ENCODE measurements around the gene TSHZ2.

Gene TSHZ2

DNA sequence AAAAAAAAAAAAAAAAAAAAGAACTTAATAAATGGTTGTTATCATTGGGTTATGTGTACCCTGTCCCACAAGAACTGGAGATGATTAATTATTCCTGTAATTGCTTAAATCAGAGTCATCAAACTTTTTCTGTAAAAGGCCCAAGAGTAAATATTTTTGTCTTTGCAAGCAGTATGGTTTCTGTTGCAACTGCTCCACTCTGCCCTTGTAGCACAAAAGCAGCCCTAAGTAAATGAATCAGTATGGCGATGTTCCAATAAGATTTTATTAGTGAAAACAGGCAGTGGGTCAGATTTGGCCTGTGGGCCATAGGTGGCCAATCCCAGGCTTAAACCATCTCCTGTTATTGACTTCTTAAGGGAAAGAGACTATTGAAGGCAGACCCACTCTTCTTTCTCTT, 252.7 kb downstream of the TSHZ2 start:
- in situ Hi-C loops (cut with HindIII; ENCODE audit: low pct_ligation_motif_present, low sequenced_read_pairs) = no loop called here
- no peaks in the 10 kb centered on the region for H3K36me3 ChIP-seq (replicated peaks)
- no peak overlapping the region for H3K27ac ChIP-seq
- TF ChIP-seq, protein P1, sequence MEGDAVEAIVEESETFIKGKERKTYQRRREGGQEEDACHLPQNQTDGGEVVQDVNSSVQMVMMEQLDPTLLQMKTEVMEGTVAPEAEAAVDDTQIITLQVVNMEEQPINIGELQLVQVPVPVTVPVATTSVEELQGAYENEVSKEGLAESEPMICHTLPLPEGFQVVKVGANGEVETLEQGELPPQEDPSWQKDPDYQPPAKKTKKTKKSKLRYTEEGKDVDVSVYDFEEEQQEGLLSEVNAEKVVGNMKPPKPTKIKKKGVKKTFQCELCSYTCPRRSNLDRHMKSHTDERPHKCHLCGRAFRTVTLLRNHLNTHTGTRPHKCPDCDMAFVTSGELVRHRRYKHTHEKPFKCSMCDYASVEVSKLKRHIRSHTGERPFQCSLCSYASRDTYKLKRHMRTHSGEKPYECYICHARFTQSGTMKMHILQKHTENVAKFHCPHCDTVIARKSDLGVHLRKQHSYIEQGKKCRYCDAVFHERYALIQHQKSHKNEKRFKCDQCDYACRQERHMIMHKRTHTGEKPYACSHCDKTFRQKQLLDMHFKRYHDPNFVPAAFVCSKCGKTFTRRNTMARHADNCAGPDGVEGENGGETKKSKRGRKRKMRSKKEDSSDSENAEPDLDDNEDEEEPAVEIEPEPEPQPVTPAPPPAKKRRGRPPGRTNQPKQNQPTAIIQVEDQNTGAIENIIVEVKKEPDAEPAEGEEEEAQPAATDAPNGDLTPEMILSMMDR (IDR thresholded peaks at IDR 0.05; ENCODE audit: low read depth, low read length, missing control alignments) = no peak
- DNase-seq = no peak
- H3K27me3 ChIP-seq (replicated peaks) = no peaks in the 10 kb centered on the region
- no peak overlapping the region for H3K4me3 ChIP-seq (ENCODE audit: low read depth, low read length)

DNA sequence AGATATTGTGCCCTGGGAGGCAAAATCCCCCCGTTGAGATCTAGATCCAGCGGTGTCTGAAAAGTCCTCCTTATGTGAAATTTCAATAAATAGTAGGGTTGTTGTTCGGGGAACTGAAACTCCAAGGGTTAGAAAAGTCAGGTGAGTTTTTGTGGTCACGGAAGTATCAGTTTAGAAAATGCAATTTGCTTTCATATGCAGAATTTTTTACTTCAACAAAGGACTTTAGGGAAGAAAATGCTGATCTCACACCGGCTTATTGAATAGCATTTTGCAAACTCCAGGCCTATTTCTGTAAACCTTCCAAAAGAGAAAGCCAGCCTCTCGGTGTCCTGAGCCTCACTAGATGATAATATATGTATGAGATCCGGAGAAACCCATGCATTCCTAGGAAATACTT, 254.7 kb downstream of the TSHZ2 start:
- no peaks in the 10 kb centered on the region for H3K36me3 ChIP-seq (replicated peaks)
- in situ Hi-C loops (cut with HindIII; ENCODE audit: low pct_ligation_motif_present, low sequenced_read_pairs) = no loop called here
- no peak overlapping the region for H3K4me3 ChIP-seq (ENCODE audit: low read depth, low read length)
- DNase-seq = no peak
- no peak overlapping the region for H3K27ac ChIP-seq
- H3K27me3 ChIP-seq (replicated peaks) = no peaks in the 10 kb centered on the region
- TF ChIP-seq, protein P1 (IDR thresholded peaks at IDR 0.05; ENCODE audit: low read depth, low read length, missing control alignments) = no peak

DNA sequence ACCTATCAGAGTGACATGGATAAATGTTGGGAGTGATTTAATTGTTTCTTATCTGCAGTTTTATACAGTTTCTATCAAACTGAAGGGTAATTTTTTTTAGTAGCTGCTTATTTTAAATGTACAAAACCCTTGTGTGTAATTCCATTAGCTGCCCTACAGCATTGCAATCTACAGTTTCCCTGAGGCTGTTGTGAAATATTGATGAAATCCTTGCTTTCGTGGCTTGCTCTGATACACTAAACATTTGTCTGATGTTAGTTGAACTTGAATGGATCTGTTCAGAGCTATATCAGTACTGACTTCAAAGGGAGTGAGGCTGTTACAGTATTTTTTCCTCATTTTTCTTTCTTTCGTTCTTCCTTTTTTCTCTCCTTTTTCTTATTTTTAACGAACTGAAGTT, 255.4 kb downstream of the TSHZ2 start:
- H3K27me3 ChIP-seq (replicated peaks) = no peaks in the 10 kb centered on the region
- TF ChIP-seq, protein P1 (IDR thresholded peaks at IDR 0.05; ENCODE audit: low read depth, low read length, missing control alignments) = no peak
- in situ Hi-C loops (cut with HindIII; ENCODE audit: low pct_ligation_motif_present, low sequenced_read_pairs) = no loop called here
- H3K36me3 ChIP-seq (replicated peaks) = no peaks in the 10 kb centered on the region
- H3K4me3 ChIP-seq (ENCODE audit: low read depth, low read length) = no peak overlapping the region
- DNase-seq = no peak
- H3K27ac ChIP-seq = no peak overlapping the region

DNA sequence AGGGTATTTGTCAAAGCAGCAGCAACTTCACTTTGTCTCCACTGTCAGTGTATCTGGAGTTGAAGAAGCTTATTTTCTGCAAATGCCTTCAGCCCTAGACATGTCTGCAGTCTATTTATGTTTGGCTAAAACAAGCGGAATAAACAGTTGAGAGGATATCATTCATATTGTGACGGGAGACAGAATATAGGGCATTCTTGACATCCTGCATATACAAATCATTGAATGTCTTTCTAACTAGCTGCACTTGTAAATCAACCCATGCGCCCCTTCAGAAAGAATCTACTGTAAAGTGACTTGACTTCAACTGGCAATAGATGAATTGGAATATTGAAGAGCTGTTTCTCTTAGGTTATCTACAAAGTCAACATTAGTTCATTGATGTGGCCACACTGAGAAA, 258.9 kb downstream of the TSHZ2 start:
- DNase-seq = no peak
- no peak overlapping the region for H3K27ac ChIP-seq
- in situ Hi-C loops (cut with HindIII; ENCODE audit: low pct_ligation_motif_present, low sequenced_read_pairs) = no loop called here
- no peaks in the 10 kb centered on the region for H3K27me3 ChIP-seq (replicated peaks)
- TF ChIP-seq, protein P1 (IDR thresholded peaks at IDR 0.05; ENCODE audit: low read depth, low read length, missing control alignments) = no peak
- no peak overlapping the region for H3K4me3 ChIP-seq (ENCODE audit: low read depth, low read length)
- no peaks in the 10 kb centered on the region for H3K36me3 ChIP-seq (replicated peaks)

DNA sequence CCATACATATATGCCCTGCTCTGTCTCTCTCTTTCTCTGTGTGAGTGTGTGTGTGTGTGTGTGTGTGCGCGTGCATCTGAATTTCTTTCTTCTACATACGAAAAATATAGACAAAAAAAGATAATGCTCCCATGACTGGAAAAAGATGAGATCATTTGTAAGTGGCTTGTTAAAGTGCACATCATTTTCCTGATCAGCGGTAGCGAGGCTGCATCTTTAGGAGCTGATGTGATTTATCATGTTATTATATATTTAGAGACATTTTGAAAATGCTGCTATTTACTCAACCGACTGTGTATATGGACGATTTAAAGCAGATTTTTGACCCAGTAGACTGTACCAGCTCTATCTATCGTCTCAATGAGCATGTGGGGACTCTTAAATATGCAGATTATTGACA, 265.3 kb downstream of the TSHZ2 start:
- in situ Hi-C loops (cut with HindIII; ENCODE audit: low pct_ligation_motif_present, low sequenced_read_pairs) = no loop called here
- TF ChIP-seq, protein P1 (IDR thresholded peaks at IDR 0.05; ENCODE audit: low read depth, low read length, missing control alignments) = no peak
- Histone ChIP-seq H3K27ac (no peak overlapping the region), H3K4me3 (ENCODE audit: low read depth, low read length) (no peak overlapping the region), H3K27me3 (replicated peaks) (no peaks in the 10 kb centered on the region), H3K36me3 (replicated peaks) (no peaks in the 10 kb centered on the region)
- DNase-seq = no peak

DNA sequence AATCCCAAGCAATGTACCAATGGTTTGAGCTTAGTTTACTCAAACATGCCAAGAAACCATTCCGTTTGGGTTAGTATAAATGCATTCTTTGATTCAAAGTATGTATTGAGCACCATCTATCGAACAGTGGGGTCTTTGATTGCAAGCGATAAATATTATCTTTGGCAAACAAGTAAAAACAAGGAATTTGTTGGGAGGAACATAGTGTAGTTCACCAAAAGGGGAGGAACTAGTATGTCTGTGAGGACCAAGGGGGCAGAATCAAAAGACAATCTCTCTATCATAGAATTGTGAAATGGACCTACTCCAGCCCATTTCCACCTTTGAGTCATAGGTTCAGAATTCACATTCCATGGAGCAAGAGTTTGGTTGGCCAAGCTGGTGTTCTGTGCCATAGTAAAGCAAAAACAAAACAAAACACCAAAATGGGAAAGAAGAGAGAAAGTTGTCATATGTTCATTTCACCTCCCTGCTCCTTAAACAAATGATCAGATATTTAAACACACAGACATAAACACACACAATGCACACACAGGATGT, 266.0 kb downstream of the TSHZ2 start:
- Histone ChIP-seq H3K27ac (no peak overlapping the region), H3K36me3 (replicated peaks) (no peaks in the 10 kb centered on the region), H3K4me3 (ENCODE audit: low read depth, low read length) (no peak overlapping the region), H3K27me3 (replicated peaks) (no peaks in the 10 kb centered on the region)
- TF ChIP-seq, protein P1 (IDR thresholded peaks at IDR 0.05; ENCODE audit: low read depth, low read length, missing control alignments) = no peak
- in situ Hi-C loops (cut with HindIII; ENCODE audit: low pct_ligation_motif_present, low sequenced_read_pairs) = no loop called here
- no peak for DNase-seq
